IPS-11a (cell line): ENCODE results near the gene BNC2.

Experiments
- H3K4me3 ChIP-seq: one replicate; pipeline ENCODE4 v1.5.1; 2013; ENCODE audit warnings: low read depth, low read length, control low read depth

The BNC2 gene

DNA sequence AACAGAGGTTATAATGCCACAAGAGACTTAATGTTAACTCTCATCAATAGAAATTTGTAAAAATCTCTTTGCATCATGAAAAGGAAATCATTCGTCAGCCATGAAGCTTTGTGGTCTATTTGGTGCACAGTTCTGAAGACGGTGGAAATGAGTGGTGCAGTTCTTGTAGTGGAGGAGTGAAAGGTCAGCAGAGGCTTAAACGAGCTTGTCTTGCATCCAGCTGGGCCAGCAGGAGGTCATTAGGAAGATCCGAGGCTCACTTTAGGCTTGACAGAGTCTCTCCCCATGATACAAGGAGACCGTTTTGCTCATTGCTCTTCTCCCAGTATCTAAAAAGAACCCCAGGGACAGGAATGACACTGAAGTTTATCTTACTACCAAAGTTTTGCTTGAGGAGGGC is 440.8 kb downstream of the BNC2 start:
- no peak overlapping the region for H3K4me3 ChIP-seq

DNA sequence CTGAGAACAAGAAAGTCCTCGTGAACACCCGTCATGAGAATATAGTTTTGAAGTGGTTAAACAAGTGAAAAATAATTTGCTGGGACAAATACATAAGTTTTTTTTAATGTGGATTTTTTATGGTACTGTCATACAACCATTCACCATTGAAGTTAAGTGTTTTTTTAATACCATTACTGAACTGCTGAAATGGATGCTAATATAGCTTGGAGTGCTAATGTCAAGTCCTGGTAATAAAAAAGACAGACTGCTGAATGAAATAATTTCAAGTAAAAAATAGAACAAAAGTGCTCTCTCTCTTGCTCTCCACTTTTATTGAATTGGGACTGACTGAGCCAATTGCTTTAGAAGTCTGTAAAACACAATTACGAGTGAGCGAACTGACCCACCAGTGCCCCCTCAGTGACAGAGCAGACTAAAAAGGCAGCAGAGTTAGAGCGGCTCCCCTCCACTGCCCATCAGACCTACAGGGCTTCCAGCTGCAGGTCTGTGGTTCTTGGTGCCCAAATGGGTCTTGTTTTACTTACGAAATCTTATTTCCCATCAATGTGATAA is 442.5 kb downstream of the BNC2 start:
- H3K4me3 ChIP-seq = no peak overlapping the region

DNA sequence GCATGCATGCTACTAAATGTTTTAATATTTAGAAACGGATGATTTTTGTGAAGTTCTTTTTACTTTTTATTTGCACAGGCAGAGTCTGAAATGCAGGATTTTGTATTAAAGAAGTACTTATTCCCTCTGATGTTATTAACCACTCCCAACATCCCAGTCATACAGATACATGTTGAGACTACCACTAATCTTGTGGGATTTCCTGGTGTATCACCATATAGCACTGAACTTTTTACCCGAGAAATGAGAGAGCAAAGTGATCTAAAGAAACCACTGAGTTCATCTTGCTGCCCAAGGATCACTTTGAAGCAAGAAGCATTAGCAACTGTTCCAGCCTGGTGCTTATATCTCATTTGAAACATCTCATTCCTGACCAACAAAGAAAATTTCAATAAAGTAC is 443.8 kb downstream of the BNC2 start:
- H3K4me3 ChIP-seq = no peak overlapping the region

DNA sequence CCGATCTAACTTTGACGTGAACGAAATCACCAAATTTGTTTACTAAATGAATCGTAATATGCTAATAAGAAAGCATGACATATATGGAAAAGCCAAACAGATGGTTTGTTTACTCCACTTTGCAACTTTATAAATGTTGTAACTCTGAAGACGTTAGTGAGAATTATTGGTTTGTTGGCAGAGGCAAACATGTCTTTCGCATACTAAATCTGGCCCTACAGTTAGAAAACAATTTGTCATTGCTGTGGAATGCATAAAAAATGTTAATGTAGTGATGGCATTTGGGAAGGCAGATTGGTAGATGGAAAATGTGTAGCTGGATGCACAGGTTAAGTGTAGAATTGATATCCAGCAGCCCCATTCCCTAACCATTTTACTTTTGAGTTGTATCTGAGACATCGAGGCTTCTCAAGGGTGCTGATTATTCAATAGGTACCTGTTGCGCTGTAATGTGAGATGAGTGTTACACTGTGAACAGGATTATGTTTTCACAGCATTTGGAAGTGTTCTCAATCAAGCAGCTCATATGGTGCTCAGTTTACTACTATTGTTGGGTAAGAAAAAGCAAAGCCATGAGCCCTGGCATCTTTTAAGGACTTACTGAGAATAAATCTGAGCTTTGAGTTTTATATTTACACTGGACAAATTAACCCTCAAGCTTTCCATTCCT is 444.8 kb downstream of the BNC2 start:
- H3K4me3 ChIP-seq = no peak overlapping the region

DNA sequence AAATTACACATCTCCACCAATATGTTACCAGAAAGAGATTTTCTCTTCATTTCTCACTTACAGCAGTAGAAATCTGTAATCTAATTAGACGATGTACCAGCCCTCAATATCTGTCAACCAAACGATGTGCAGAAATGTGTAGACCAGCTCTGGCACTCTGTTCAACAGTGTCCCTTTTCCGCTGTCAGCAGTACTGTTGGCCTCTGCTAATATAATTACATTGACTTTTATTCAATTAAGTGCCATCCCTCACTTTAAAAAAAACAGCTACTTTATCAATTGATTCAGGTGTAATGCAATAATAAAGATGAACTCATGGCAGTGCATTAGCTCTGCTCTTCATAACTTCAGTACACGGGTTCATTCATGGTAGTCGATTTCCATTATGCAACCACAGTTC is 448.4 kb downstream of the BNC2 start:
- no peak overlapping the region for H3K4me3 ChIP-seq

DNA sequence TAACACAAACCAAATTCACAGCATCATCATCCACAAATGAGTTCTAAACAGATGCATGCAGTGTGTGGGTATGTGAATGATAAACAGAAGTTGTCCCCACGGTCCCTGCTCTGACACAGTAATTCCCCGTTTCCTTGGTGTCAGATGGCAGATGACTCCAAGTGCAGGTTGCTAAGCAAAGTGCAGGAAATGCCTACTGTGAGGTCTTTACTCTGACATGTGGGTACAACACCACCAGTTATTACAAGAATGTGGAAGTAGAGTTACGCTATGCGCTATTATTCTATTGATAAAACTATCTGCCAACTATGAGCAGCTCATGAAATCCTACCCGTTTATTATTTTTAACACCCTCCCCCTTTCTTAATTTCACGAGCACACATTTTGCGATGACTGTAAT is 448.9 kb downstream of the BNC2 start:
- no peak overlapping the region for H3K4me3 ChIP-seq

DNA sequence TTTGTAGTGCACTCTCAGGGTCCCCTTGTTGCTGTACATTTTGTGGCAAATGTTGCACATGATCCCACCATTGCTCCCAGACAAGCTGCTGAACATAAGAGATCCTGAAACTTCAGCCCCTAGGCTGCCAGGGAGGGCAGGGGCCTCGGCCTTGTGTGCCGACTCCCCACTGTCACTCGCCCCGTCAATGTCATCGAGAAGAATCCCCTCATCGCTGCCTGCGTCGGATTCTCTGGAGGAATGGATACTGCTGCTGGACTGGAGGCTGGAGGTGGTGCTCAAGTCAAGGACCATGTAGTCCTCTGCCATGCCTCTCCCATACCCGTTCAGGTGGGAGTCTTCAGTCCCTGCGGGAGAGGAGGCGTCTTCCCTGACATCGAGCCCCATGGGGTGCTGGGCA is 451.3 kb downstream of the BNC2 start:
- no peak overlapping the region for H3K4me3 ChIP-seq

DNA sequence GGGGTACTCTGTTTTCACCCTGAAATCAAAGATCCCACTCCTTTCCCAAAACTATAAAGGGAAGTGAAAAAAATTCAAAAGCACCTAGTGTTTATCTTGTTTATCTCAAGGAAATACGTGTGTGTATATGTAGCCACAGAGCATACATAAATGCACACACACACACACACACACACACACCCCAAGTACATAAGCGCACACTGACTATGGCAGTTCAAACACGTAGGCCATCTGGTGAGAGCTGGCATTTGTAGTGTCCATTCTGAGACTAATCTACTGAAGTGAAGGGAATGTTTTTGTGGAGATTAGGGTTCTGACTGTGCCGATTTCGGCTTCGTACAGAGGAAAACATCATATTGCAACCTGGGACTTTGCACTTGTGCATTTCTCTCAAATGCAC is 451.7 kb downstream of the BNC2 start:
- H3K4me3 ChIP-seq = no peak overlapping the region

DNA sequence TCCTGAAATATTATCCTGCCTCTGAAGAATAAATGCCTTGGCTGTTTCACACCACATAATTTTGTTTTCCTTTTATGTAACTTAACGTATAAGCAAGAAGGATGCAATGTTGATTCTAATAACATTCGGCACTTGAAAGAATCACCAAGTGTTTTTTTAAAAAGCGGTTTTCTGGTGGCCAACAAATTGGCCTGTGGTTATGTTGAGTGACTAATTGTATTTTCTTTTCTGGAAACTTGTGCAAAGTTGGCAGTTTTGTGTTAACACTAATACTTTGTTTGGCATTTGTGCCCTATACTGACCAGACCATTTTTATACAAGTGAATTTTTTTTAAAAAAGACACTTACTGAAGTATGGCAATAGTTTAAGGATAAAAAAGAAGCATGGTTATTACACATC is 452.7 kb downstream of the BNC2 start:
- H3K4me3 ChIP-seq = no peak overlapping the region

DNA sequence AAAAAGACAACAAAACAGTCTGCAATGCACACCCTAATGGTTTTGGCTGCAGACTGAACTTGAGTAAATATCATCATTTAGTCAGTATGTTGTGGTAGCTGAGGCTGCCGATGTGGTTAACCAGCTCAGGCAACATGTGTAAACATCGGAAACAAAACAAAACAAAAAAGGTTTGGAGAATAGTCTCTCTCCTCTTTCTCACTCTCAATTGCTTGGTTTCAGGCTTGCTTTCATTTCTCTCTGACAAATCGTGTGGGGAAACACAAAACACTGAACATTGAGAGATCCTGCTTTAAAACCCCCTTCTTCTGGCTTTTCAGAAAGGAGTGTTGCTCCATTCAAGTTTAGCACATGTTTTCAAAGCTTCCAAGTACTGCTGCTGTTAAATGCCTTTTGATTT is 453.3 kb downstream of the BNC2 start:
- H3K4me3 ChIP-seq = no peak overlapping the region

DNA sequence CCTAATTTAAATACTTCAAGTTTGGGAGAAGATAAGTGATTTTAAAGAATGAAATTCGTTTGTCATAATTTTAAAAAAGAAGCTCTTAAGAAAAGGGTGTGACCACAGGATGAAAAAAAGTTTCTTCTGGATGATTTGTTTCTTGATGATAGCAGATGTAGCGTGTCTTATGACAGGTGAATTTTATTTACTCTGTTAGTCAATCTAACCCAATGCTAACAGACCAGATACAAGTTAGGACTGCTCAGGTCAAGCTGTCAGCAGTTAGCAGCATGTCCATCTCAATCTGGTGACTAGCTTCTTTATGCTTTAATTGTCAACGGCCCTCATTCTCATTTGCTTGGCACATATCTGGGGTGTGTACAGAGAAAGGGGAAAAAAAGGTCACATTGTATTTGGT is 456.0 kb downstream of the BNC2 start:
- H3K4me3 ChIP-seq = no peak overlapping the region

DNA sequence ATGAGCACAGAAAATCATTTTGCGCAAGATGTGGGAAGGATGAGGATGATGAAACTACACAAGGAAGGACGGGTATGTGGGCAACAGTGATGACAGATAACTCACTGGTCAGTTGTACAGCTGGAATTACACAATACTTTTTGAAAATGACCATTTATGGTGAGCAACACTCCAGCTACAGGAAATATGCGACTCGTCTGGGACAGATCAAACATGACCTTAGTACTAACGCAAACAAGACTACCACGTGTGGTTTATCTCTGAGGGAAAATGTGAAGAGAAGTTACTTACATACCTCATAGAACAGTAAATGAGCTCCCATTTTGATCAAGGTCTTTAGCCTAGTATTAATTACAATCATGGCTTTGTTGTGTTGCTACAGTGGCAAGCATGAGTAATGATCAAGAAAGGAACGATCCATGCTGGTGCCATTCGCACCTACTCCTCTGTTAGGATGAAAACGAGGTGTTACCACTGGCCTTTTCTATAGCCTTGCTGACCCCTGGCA is 456.9 kb downstream of the BNC2 start:
- no peak overlapping the region for H3K4me3 ChIP-seq

DNA sequence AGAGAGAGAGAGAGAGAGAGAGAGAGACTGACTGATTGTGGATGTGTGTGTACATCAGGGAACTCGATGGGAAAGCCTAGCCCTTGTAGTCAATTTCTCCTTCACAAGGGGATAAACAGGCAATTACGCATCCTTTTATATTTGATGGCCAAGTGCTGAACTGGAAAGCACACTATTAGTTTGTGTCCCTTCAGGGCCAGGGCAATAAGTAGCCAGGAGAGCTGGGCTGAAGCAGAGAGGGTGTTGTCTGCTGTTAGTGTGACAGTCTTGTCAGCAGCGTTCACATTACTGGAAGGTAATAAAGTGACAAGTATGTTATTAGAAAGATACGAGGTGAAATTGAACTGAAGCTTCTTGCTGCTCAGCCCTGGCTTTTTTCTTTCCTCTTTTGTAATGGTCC is 457.7 kb downstream of the BNC2 start:
- no peak overlapping the region for H3K4me3 ChIP-seq

DNA sequence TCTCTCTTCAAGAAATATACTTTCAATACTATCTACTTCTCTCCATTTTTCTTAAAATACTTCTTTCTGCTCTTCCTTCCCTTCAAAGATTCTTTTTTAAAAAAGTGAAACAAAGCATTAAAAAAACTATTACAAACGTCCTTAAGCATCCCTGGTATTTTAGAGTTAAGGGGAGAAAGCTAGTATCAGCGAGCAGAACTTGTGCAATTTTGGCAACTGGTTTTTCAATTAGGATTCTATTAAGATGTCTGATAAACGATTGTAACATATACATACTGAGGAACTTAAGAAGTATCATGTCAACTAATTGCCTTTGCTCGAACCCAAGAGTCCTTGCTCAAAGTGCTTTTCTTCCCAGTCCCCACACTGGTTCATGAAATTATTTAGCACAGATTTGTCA is 459.2 kb downstream of the BNC2 start:
- H3K4me3 ChIP-seq = no peak overlapping the region

DNA sequence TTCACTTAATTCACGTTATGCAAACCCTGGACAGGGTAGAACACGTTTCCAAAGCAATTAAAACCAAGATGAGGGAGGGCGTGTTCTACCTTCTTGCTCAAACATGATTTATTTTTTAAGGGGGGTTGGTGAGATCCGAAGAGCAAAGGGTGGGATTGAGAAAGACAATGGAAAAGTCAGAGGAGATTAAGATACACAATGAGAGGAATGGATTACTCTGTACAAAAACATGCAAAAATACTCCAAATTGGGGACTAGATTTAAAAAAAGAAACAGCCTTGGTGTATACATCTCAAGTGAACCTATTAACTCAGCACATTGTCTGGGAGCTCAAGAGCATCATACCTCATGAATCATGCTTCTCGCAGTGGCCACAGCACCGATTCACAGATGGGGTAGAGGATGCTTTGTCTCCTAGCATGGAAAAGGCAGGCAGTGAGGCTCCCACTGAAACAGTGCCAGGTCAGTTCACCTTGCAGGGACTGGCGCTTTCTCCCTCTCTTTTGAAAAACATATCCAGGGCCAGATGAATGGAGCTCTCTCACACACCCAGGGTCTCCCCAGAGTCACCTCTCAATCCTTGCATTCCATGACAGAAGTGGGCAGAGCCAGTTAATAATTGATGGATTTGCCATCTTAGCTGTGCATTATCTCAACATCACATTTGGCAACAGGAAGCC is 459.7 kb downstream of the BNC2 start:
- no peak overlapping the region for H3K4me3 ChIP-seq

DNA sequence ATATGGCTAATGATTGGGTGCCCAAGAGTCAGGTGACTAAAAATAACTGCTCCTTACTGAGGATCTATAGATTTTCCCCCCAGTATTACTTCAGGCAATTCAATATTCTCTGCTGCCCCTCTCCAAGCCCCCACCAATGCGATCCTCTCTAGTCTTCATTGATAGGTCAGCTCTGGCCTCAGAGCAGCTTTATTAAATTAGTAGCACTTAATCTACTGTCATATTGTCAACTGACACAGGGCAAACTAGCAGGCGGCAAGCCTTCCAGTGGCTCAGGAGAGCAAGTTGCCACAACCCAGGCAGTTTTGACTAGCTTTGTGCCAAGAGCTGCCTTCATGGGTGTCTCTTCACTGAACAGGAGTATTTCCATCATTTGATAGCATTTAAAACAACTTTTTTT is 462.9 kb downstream of the BNC2 start:
- no peak overlapping the region for H3K4me3 ChIP-seq

DNA sequence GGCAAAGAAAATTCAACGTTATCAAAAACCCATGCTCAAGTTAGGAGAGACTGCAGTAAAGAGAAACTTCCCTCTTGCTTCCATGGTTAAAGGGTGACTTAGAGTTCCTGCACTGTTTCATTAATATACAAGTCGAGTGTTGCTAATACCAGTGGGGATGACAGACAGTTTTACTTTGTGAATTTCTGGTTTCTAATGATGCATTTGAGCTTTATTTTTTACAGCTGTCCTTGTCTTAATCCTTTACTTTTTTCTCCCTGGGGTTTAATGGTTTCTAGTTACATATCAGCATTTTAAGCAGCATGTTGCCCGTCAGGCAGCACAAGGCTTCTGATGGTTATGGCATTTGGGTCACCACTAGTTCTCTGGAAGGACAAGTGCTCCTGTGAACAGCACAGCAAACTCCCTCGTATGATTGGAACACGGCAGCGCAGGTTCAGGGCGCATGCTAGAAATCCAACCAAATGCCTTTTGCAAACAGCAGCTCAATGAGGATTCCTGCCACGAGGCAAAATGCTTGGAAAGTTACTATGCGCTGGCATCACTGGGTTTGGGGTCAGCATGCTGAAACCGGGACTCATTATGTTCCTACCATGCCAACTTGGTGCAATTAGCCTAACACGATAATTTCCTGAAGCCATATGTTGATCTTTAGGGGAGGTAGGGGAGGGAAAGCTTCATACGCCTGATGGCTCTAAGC is 463.8 kb downstream of the BNC2 start:
- H3K4me3 ChIP-seq = no peak overlapping the region

DNA sequence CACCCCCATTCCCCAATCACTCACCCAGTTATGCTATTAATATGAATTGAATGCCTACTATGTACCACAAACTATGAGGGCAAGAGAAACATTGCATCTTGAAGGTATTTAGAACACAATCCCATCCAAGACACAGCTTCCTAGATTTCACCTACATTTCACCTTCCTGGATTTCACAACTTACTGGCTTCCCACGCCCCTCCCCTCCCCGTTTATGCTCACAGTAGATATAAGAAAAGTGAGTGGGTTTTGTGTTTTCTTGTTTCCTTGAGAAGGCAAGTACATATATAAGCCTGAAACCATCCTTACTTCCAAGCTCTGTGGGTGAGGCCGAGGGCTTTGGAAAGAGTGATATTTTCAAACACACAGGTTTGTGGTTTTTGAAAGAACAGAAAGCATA is 465.0 kb downstream of the BNC2 start:
- no peak overlapping the region for H3K4me3 ChIP-seq

DNA sequence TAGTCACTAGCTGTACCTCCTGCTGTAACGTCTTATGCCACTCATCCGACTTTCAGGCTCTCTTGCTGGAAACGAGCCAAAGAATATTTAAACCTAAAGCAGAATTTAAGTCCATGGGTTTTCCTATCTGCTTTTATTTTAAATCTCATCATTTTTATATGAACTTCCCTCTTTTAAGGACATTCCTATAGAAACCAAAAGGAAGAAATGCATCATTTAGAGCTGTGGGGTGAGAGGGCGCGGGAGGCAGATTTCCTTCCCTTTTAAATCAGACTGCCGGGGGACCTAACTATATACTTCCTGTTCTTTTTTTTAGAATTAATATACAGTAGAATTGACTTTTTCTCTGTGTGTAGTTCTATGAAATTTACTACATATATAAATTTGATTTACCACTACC is 468.8 kb downstream of the BNC2 start:
- no peak overlapping the region for H3K4me3 ChIP-seq

DNA sequence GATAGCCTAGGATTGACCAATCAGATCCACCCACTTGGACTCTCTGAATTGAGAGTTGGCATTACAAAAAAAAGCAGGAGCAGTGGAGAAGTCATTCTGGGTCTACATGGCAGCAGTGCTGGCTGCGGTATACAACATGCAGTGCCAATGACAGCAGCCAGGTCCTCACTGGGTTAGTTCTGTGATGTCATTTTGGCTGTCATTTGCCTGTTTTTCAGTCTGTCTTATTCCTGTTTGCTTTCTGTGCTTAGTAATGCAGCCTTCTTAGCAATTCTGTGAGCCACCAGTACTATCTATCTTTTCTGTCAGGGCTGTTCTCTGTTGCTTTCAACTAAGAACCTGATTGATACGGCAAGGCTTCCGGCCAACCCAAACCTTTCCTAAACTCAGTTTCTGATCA is 471.8 kb downstream of the BNC2 start:
- no peak overlapping the region for H3K4me3 ChIP-seq

DNA sequence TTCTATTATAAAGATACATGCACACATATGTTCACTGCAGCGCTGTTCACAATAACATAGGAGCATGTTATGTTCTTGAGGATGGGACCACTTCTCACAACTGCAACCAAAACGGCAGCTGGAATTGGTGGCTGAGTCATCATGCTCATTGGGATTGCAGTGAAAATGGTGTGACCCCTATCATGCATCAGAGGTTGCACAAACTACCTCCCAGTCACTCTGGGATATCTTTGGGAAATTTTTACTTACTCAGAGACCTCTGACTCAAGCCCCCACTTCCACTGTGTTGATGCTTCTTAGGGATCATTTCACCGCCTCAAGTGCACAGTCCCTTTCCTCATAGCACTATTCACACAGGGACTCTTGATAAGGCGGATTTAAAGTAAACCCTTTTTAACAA is 474.1 kb downstream of the BNC2 start:
- H3K4me3 ChIP-seq = no peak overlapping the region

DNA sequence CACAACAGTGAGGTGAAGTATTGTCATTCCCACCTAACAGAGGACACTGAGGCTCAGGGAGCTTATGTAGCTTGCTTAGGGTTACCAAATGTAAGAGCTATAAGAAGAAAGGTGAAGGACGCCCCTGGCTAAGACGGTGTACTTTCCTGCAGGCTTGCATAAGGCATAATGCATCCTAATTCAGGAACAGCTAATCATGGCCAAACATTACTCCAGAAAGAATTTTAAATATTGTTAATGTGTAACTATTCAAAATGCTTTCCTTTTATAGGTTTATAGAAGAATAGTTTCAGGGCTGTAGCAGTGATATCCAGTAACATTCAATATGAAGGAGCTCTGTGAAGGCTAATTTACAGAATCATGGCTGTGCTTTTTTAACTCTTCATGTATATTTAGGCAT is 479.1 kb downstream of the BNC2 start:
- H3K4me3 ChIP-seq = no peak overlapping the region
